K562 (cell line): ENCODE measurements around the gene DNAJB12. TPM values are rescaled to one million over a fixed set of nuclear protein-coding genes. Genes with fewer than 3 reads are reported as not detected.

Source experiments
- CBX8 ChIP-seq: fragments of 200-600 bp; sonication (generic); IDR thresholded peaks from 2 replicates; pipeline ENCODE4 v1.6.1; 2012; ENCODE audit warnings: borderline replicate concordance, mixed run types, low read depth, mild to moderate bottlenecking, moderate library complexity, mixed read lengths, low read length, control low read depth, inconsistent platforms; ENCODE audit not compliant: poor library complexity, severe bottlenecking; ENCODE audit errors: extremely low read depth
- CHCHD3 ChIP-seq: fragments of 250-450 bp; sonication (Bioruptor Pico); IDR thresholded peaks from 2 replicates; pipeline ENCODE4 v2.1.2; 2022; ENCODE audit warnings: mild to moderate bottlenecking
- DIDO1 ChIP-seq: fragments of 450-650 bp; IDR thresholded peaks from 2 replicates; pipeline ENCODE4 v1.6.1; 2016; ENCODE audit warnings: low read depth, missing biosample characterization, missing genetic modification characterization
- DMBX1 ChIP-seq: fragments of 250-450 bp; sonication (Bioruptor Pico); IDR thresholded peaks from 2 replicates; pipeline ENCODE4 v1.8.0; 2022; ENCODE audit warnings: inconsistent platforms, mild to moderate bottlenecking, moderate library complexity, borderline replicate concordance
- E2F4 ChIP-seq: sonication (generic); formaldehyde crosslinking; IDR thresholded peaks from 2 replicates; pipeline ENCODE4 v1.8.0; 2022; ENCODE audit warnings: mild to moderate bottlenecking, low read depth, missing genetic modification reagents
- HNRNPK ChIP-seq: fragments of 200-400 bp; formaldehyde crosslinking; IDR thresholded peaks from one replicate; pipeline ENCODE4 v1.6.1; 2018; ENCODE audit warnings: mild to moderate bottlenecking, low read depth, low read length; ENCODE audit not compliant: poor library complexity, severe bottlenecking
- IFI16 ChIP-seq: fragments of 250-450 bp; sonication (Bioruptor Pico); IDR thresholded peaks from 2 replicates; pipeline ENCODE4 v2.1.2; 2022; ENCODE audit warnings: mild to moderate bottlenecking, inconsistent platforms
- IRF9 ChIP-seq: fragments of 450-650 bp; IDR thresholded peaks from 2 replicates; pipeline ENCODE4 v1.6.1; 2016; ENCODE audit warnings: missing biosample characterization, missing genetic modification characterization
- MAFK ChIP-seq: IDR thresholded peaks from 2 replicates; pipeline ENCODE4 v1.6.1; 2011; ENCODE audit warnings: low read length, improper control_type of control experiment
- MTA1 ChIP-seq: fragments of 450-650 bp; IDR thresholded peaks from 2 replicates; pipeline ENCODE4 v1.6.1; 2017; ENCODE audit warnings: borderline replicate concordance
- NBN ChIP-seq: fragments of 450-650 bp; IDR thresholded peaks from 2 replicates; pipeline ENCODE4 v1.6.1; 2016; ENCODE audit warnings: low read depth, mild to moderate bottlenecking
- NFIC ChIP-seq: fragments of 450-650 bp; IDR thresholded peaks from 2 replicates; pipeline ENCODE4 v1.6.1; 2017; ENCODE audit warnings: mild to moderate bottlenecking, inconsistent platforms
- POLR2AphosphoS2 ChIP-seq: IDR thresholded peaks from 2 replicates; pipeline ENCODE4 v1.6.1; 2012; ENCODE audit warnings: low read length, improper control_type of control experiment
- SMC3 ChIP-seq: conservative IDR thresholded peaks from 2 replicates; pipeline ENCODE4 v1.6.1; 2011; ENCODE audit warnings: low read depth, low read length, improper control_type of control experiment; ENCODE audit not compliant: insufficient read depth
- VEZF1 ChIP-seq: fragments of 200-800 bp; sonication (Bioruptor generic); IDR thresholded peaks from 2 replicates; pipeline ENCODE4 v1.6.1; 2017; ENCODE audit warnings: missing genetic modification characterization, missing compliant biosample characterization
- ZNF134 ChIP-seq: fragments of 250-450 bp; sonication (Bioruptor Pico); conservative IDR thresholded peaks from 2 replicates; pipeline ENCODE4 v1.4.0; 2020
- ZNF507 ChIP-seq: conservative IDR thresholded peaks from 2 replicates; pipeline ENCODE4 v1.6.1; 2017; ENCODE audit warnings: missing genetic modification characterization, missing compliant biosample characterization
- ZNF518B ChIP-seq: fragments of 250-450 bp; sonication (Bioruptor Pico); IDR thresholded peaks from 2 replicates; pipeline ENCODE4 v1.5.0; 2021; ENCODE audit warnings: mild to moderate bottlenecking, moderate library complexity
- ZNF77 ChIP-seq: fragments of 250-450 bp; sonication (Bioruptor Pico); IDR thresholded peaks from 2 replicates; pipeline ENCODE4 v1.5.0; 2020
- polyA plus RNA-seq, 8 experiments: library from polyadenylated mRNA; depleted of rRNA in 4 of 8; stranded (reverse) in 5 of 8; unstranded in 3 of 8; fragments of >200 nt; fragmentation: Nextera tagmentation in 2 of 8; fragmentation: Illumina TruSeq in 1 of 8; extraction: Ambion mirVana in 2 of 8; extraction: Trizol in 1 of 8; gene quantifications; 2 replicates each; pipeline versions ENCODE4 v1.2.1 to v1.2.3, GENCODE V29; 2011 to 2014; ENCODE audit warnings: inconsistent platforms in 1 of 8, missing spikeins in 1 of 8
- total RNA-seq, 7 experiments: library from RNA; depleted of rRNA in 6 of 7; stranded (reverse); fragments of >200 nt in 6 of 7; fragmentation: Illumina TruSeq in 2 of 7; extraction: Trizol in 2 of 7; gene quantifications; 2 replicates each; pipeline versions ENCODE4 v1.2.1 to v1.2.3, GENCODE V29; 2011 to 2021; ENCODE audit warnings: low replicate concordance in 1 of 7
- TF ChIP-seq, protein P1 (sequence below): sonication (generic); formaldehyde crosslinking; IDR thresholded peaks from 2 replicates; pipeline ENCODE4 v1.8.1; 2023; ENCODE audit warnings: mild to moderate bottlenecking, missing genetic modification reagents

The DNAJB12 gene
- total and polyA plus RNA-seq, 9 of the 15 experiments (the other 6 are each of a cell fraction or from before 2014, with no cell fraction given), result 3.5 to 31.5 (median 20.3) TPM

GRCh38 chr10:72320676-72321247, 34.0 kb downstream of the DNAJB12 start (continued):
- TF ChIP-seq VEZF1 (CRISPR knock-in tag) (peak; percentile 95), MTA1 (peak; percentile 92), POLR2AphosphoS2 (peak; percentile 85; the same call in 1 of the 2 replicates), HNRNPK (no peak), SMC3 (no peak; the same call in 1 of the 2 replicates), MAFK (peak; percentile 81), E2F4 (no peak), IRF9 (tag) (peak; percentile 99), ZNF134 (CRISPR knock-in tag) (0 out of 2 replicates have a peak, but pooled peaks have one; percentile 29), ZNF77 (no peak), ZNF518B (no peak), DIDO1 (tag) (peak; percentile 67), NBN (peak; percentile 100), CBX8 (no peak), DMBX1 (CRISPR knock-in tag) (peak; percentile 97), IFI16 (CRISPR knock-in tag) (no peak), NFIC (peak; percentile 97), ZNF507 (tag) (no peak), CHCHD3 (CRISPR knock-in tag) (no peak)
- TF ChIP-seq, protein P1, sequence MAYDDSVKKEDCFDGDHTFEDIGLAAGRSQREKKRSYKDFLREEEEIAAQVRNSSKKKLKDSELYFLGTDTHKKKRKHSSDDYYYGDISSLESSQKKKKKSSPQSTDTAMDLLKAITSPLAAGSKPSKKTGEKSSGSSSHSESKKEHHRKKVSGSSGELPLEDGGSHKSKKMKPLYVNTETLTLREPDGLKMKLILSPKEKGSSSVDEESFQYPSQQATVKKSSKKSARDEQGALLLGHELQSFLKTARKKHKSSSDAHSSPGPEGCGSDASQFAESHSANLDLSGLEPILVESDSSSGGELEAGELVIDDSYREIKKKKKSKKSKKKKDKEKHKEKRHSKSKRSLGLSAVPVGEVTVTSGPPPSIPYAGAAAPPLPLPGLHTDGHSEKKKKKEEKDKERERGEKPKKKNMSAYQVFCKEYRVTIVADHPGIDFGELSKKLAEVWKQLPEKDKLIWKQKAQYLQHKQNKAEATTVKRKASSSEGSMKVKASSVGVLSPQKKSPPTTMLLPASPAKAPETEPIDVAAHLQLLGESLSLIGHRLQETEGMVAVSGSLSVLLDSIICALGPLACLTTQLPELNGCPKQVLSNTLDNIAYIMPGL (CRISPR knock-in tag), result peak; percentile 63; the same call in 1 of the 2 replicates
